CD14-positive monocyte (primary cell): ENCODE data around the gene HDC. TPM values are rescaled to one million over a fixed set of nuclear protein-coding genes. Genes with fewer than 3 reads are reported as not detected.

Source experiments
- DNase-seq, 3 donors: peaks; one replicate each; pipeline ENCODE4 v3.0.0-alpha.2; 2011 to 2022
- H2AFZ ChIP-seq: 2 replicates; pipeline ENCODE4 v1.6.0; 2012; ENCODE audit warnings: mild to moderate bottlenecking, low read depth, low read length, inconsistent platforms; ENCODE audit not compliant: insufficient read depth, poor library complexity, severe bottlenecking
- H3K27ac ChIP-seq, 2 donors: 1 replicate in 1 of 2; 2 replicates in 1 of 2; pipeline ENCODE4 v1.5.1; 2012 to 2013; ENCODE audit warnings: low read length in 2 of 2, control low read depth in 1 of 2, inconsistent platforms in 1 of 2, low read depth in 1 of 2, mild to moderate bottlenecking in 1 of 2
- H3K27me3 ChIP-seq, 2 donors: one replicate each; pipeline versions ENCODE4 v1.6.0 to v1.6.1; 2011 to 2013; ENCODE audit warnings: low read length in 2 of 2; ENCODE audit not compliant: control insufficient read depth in 2 of 2, insufficient read depth in 2 of 2
- H3K36me3 ChIP-seq, 2 donors: replicated peaks in 1 of 2; 1 replicate in 1 of 2; 2 replicates in 1 of 2; pipeline versions ENCODE4 v1.5.1 to v1.6.1; 2012 to 2013; ENCODE audit warnings: low read length in 2 of 2, control low read depth in 1 of 2, inconsistent platforms in 1 of 2, mild to moderate bottlenecking in 1 of 2; ENCODE audit not compliant: insufficient read depth in 2 of 2, control insufficient read depth in 1 of 2
- H3K4me1 ChIP-seq, 2 donors: 1 replicate in 1 of 2; 2 replicates in 1 of 2; pipeline versions ENCODE4 v1.5.1 to v1.6.1; 2012 to 2013; ENCODE audit warnings: low read length in 2 of 2, control low read depth in 1 of 2, inconsistent platforms in 1 of 2, mild to moderate bottlenecking in 1 of 2, moderate library complexity in 1 of 2; ENCODE audit not compliant: insufficient read depth in 2 of 2, control insufficient read depth in 1 of 2
- H3K4me2 ChIP-seq: replicated peaks from 2 replicates; pipeline ENCODE3; 2012; ENCODE audit warnings: low read length, moderate library complexity, mild to moderate bottlenecking; ENCODE audit not compliant: poor library complexity, severe bottlenecking; ENCODE audit errors: extremely low read depth
- H3K4me3 ChIP-seq, 3 experiments: fragments of 200-600 bp in 1 of 3; sonication (generic) in 1 of 3; replicated peaks in 1 of 3; 1 replicate in 2 of 3; 2 replicates in 1 of 3; pipeline ENCODE4 v1.5.1; 2011 to 2013; ENCODE audit warnings: low read length in 3 of 3, mild to moderate bottlenecking in 3 of 3, control low read depth in 2 of 3, low read depth in 2 of 3, inconsistent platforms in 1 of 3, moderate library complexity in 1 of 3
- H3K79me2 ChIP-seq: 2 replicates; pipeline ENCODE4 v1.6.0; 2012; ENCODE audit warnings: mild to moderate bottlenecking, control low read depth, inconsistent platforms, low read length, moderate library complexity; ENCODE audit not compliant: insufficient read depth
- H3K9ac ChIP-seq: 2 replicates; pipeline ENCODE4 v1.6.0; 2017; ENCODE audit warnings: low read length, mild to moderate bottlenecking; ENCODE audit not compliant: insufficient read depth, poor library complexity, severe bottlenecking
- H3K9me3 ChIP-seq, 2 donors: replicated peaks in 1 of 2; 1 replicate in 1 of 2; 2 replicates in 1 of 2; pipeline versions ENCODE4 v1.5.1 to v1.6.1; 2012 to 2013; ENCODE audit warnings: low read length in 2 of 2, control low read depth in 1 of 2; ENCODE audit not compliant: control insufficient read depth in 1 of 2, insufficient read depth in 1 of 2
- H4K20me1 ChIP-seq: 2 replicates; pipeline ENCODE4 v1.6.0; 2012; ENCODE audit warnings: mild to moderate bottlenecking, low read length, control low read depth, moderate library complexity; ENCODE audit not compliant: insufficient read depth
- H3K27ac Mint-ChIP-seq, 7 donors: one replicate each; pipeline ENCODE4 v1.8.0; 2020; ENCODE audit warnings: mild to moderate bottlenecking in 7 of 7, mixed read lengths in 7 of 7, moderate library complexity in 6 of 7, inconsistent platforms in 2 of 7
- H3K27me3 Mint-ChIP-seq, 3 donors: one replicate each; pipeline ENCODE4 v1.8.0; 2021 to 2022; ENCODE audit warnings: low read depth in 3 of 3, mild to moderate bottlenecking in 3 of 3, mixed read lengths in 3 of 3, moderate library complexity in 3 of 3, inconsistent platforms in 1 of 3
- H3K36me3 Mint-ChIP-seq, 2 donors: one replicate each; pipeline ENCODE4 v1.8.0; 2020; ENCODE audit warnings: mixed read lengths in 2 of 2, inconsistent platforms in 1 of 2, mild to moderate bottlenecking in 1 of 2
- H3K4me1 Mint-ChIP-seq: one replicate; pipeline ENCODE4 v1.8.0; 2020; ENCODE audit warnings: mild to moderate bottlenecking, mixed read lengths
- H3K4me3 Mint-ChIP-seq, 2 donors: one replicate each; pipeline ENCODE4 v1.8.0; 2020; ENCODE audit warnings: mild to moderate bottlenecking in 2 of 2, mixed read lengths in 2 of 2, moderate library complexity in 1 of 2
- H3K9me3 Mint-ChIP-seq, 7 donors: one replicate each; pipeline ENCODE4 v1.8.0; 2020 to 2022; ENCODE audit warnings: mixed read lengths in 7 of 7, mild to moderate bottlenecking in 6 of 7, moderate library complexity in 6 of 7, inconsistent platforms in 2 of 7
- CTCF ChIP-seq: fragments of 200-600 bp; IDR thresholded peaks from one replicate; pipeline ENCODE4 v1.8.0; 2022; ENCODE audit warnings: antibody characterized with exemption, mild to moderate bottlenecking
- WGBS: methylation state at CpG from one replicate; pipeline ENCODE4 v1.1.5; 2013; ENCODE audit warnings: missing lambda C conversion rate; ENCODE audit not compliant: insufficient coverage; 5-methylcytosine and 5-hydroxymethylcytosine counted together
- intact Hi-C, 2 donors: fragments of 100-400 bp; cut with micrococcal nuclease; formaldehyde crosslinking; loops; one replicate each; pipeline versions ENCODE4 v1.15.0 to v1.15.1; 2023
- polyA plus RNA-seq, 3 donors: library from polyadenylated mRNA; depleted of rRNA in 1 of 3; unstranded in 2 of 3; stranded (reverse) in 1 of 3; fragments of 300-500 nt in 2 of 3; fragments of >200 nt in 1 of 3; fragmentation: Illumina TruSeq in 2 of 3; gene quantifications; 1 replicate in 2 of 3; 2 replicates in 1 of 3; pipeline ENCODE4 v1.2.3, GENCODE V29; 2012 to 2021

The HDC gene
- polyA plus RNA-seq, 3 donors = 0.11 TPM; not detected in 2

- no peak overlapping the region for H3K4me3 ChIP-seq
- peaks cover 0 to 7% of the 10 kb centered on the region in 2 donors for H3K4me1 ChIP-seq
- WGBS = no CpG with 5 or more reads among the region's 1 CpG
- no peaks in the 10 kb centered on the region for H3K9me3 ChIP-seq
- H3K9ac ChIP-seq = no peak overlapping the region
- H3K9me3 Mint-ChIP-seq = peaks cover 0 to 4% (median 2%) of the 10 kb centered on the region in 7 donors
- no peak overlapping the region for H2AFZ ChIP-seq
- no peak overlapping the region for H3K4me2 ChIP-seq
- H3K36me3 Mint-ChIP-seq = peaks cover 53 to 75% of the 10 kb centered on the region in 2 donors
- intact Hi-C loops = loop anchor here in 1 of 2 donors (10.0 kb wide), 1 partner anchor 118 kb away; the partner anchor contains the start of gene SLC27A2
- H3K27me3 Mint-ChIP-seq = peaks cover 0 to 2% (median 0%) of the 10 kb centered on the region in 3 donors
- H3K36me3 ChIP-seq = peaks cover 28 to 77% of the 10 kb centered on the region in 2 donors
- no peaks in the 10 kb centered on the region for H4K20me1 ChIP-seq
- H3K27ac Mint-ChIP-seq = peak overlapping the region in 3 of 7 donors; percentile 31 to 64 (median 37)
- no peak overlapping the region for H3K4me3 Mint-ChIP-seq
- no peak for TF ChIP-seq CTCF
- DNase-seq = no peak
- H3K27ac ChIP-seq = no peak overlapping the region
- H3K4me1 Mint-ChIP-seq = peaks cover 6% of the 10 kb centered on the region
- no peaks in the 10 kb centered on the region for H3K27me3 ChIP-seq
- no peaks in the 10 kb centered on the region for H3K79me2 ChIP-seq
These were observed 37.1 kb upstream of the HDC start for GRCh38 chr15:50302581-50302980.

- DNase-seq = no peak
- no peaks in the 10 kb centered on the region for H4K20me1 ChIP-seq
- Mint-ChIP-seq H3K4me1 (peaks cover 6% of the 10 kb centered on the region), H3K27me3 (peaks cover 0 to 2% (median 0%) of the 10 kb centered on the region in 3 donors), H3K4me3 (no peak overlapping the region), H3K36me3 (peaks cover 57 to 79% of the 10 kb centered on the region in 2 donors), H3K27ac (peak overlapping the region in 1 of 7 donors; percentile 25), H3K9me3 (no peaks in the 10 kb centered on the region)
- intact Hi-C loops = no loop called here
- H3K79me2 ChIP-seq = no peaks in the 10 kb centered on the region
- no peaks in the 10 kb centered on the region for H3K27me3 ChIP-seq
- no peak overlapping the region for H3K27ac ChIP-seq
- TF ChIP-seq CTCF = no peak
- no peaks in the 10 kb centered on the region for H3K9me3 ChIP-seq
- peaks cover 0 to 7% of the 10 kb centered on the region in 2 donors for H3K4me1 ChIP-seq
- no peak overlapping the region for H2AFZ ChIP-seq
- no CpG with 5 or more reads among the region's 2 CpGs for WGBS
- no peak overlapping the region for H3K4me3 ChIP-seq
- no peak overlapping the region for H3K9ac ChIP-seq
- peaks cover 30 to 81% of the 10 kb centered on the region in 2 donors for H3K36me3 ChIP-seq
- no peak overlapping the region for H3K4me2 ChIP-seq
These were observed 32.8 kb upstream of the HDC start for GRCh38 chr15:50298340-50298739.
